ENCODE data around the gene TRMT61B.

TRMT61B gene

DNA sequence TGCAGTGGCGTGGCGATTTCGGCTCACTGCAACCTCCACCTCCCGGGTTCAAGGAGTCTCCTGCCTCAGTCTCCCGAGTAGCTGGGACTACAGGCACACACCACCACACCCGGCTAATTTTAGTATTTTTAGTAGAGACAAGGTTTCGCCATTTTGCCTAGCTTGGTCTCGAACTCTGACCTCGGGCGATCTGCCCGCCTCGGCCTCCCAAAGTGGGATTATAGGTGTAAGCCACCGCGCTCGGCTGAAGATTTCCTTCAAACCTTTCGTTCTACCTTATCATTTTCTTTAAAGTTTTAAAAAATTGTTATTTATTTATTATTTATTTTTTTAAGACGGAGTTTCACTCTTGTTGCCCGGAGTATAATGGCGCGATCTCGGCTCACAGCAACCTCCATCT, 23.4 kb upstream of the TRMT61B start:
- Histone ChIP-seq H3K27me3 (replicated peaks; ENCODE audit: control insufficient read depth, insufficient read depth, low read length) (no peaks in the 10 kb centered on the region), H3K4me3 (replicated peaks; ENCODE audit: low read depth, low read length) (no peak overlapping the region), H3K36me3 (ENCODE audit: control insufficient read depth, insufficient read depth, low read length) (no peaks in the 10 kb centered on the region; the same call in 1 of the 2 replicates)
- no peak for DNase-seq (ENCODE audit: extremely low read depth, insufficient read length)
- TF ChIP-seq, protein P1, sequence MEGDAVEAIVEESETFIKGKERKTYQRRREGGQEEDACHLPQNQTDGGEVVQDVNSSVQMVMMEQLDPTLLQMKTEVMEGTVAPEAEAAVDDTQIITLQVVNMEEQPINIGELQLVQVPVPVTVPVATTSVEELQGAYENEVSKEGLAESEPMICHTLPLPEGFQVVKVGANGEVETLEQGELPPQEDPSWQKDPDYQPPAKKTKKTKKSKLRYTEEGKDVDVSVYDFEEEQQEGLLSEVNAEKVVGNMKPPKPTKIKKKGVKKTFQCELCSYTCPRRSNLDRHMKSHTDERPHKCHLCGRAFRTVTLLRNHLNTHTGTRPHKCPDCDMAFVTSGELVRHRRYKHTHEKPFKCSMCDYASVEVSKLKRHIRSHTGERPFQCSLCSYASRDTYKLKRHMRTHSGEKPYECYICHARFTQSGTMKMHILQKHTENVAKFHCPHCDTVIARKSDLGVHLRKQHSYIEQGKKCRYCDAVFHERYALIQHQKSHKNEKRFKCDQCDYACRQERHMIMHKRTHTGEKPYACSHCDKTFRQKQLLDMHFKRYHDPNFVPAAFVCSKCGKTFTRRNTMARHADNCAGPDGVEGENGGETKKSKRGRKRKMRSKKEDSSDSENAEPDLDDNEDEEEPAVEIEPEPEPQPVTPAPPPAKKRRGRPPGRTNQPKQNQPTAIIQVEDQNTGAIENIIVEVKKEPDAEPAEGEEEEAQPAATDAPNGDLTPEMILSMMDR (IDR thresholded peaks at IDR 0.05; ENCODE audit: insufficient read depth, low read length, poor library complexity, severe bottlenecking), result no peak

DNA sequence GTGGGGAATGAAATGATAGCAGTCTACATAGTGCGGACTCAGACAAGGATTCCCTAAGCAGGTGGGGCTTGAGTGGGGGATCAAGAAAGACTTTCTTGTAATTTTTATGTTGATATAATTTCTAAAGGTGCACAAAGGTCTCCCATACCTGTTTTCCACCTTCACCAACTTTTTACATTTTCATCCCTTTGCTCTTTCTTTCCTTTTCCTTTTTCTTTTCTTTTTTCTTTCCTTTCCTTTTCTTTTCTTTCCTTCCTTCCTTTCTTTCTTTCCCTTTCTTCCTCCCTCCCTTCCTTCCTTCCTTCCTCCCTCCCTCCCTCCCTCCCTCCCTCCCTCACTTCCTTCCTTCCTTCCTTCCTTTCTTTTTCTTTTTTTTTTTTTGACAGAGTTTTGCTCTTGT, 10.1 kb upstream of the TRMT61B start:
- no peak for DNase-seq (ENCODE audit: extremely low read depth, insufficient read length)
- TF ChIP-seq, protein P1 (IDR thresholded peaks at IDR 0.05; ENCODE audit: insufficient read depth, low read length, poor library complexity, severe bottlenecking), result no peak
- Histone ChIP-seq H3K36me3 (ENCODE audit: control insufficient read depth, insufficient read depth, low read length) (no peaks in the 10 kb centered on the region), H3K4me3 (replicated peaks; ENCODE audit: low read depth, low read length) (no peak overlapping the region), H3K27me3 (replicated peaks; ENCODE audit: control insufficient read depth, insufficient read depth, low read length) (no peaks in the 10 kb centered on the region)

DNA sequence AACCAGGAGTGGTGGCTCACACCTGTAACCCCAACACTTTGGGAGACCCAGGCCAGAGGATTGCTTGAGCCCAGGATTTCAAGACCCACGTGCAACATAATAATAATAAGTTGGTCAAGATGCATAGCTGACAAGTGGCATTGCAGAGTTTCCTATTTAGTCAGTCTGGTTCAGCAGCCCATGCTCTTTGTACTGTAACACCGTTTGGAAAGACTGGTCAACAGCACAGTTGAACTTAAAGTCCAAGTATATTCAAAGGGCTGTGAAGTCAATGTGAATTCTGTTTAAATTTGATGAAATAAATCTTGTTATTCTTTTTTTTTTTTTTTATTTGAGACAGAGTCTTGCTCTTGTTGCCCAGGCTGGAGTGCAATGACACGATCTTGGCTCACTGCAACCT, 1.5 kb upstream of the TRMT61B start:
- TF ChIP-seq, protein P1 (IDR thresholded peaks at IDR 0.05; ENCODE audit: insufficient read depth, low read length, poor library complexity, severe bottlenecking), result no peak
- Histone ChIP-seq H3K27me3 (replicated peaks; ENCODE audit: control insufficient read depth, insufficient read depth, low read length) (no peaks in the 10 kb centered on the region), H3K36me3 (ENCODE audit: control insufficient read depth, insufficient read depth, low read length) (no peaks in the 10 kb centered on the region), H3K4me3 (replicated peaks; ENCODE audit: low read depth, low read length) (no peak overlapping the region)
- DNase-seq (ENCODE audit: extremely low read depth, insufficient read length), result no peak

DNA sequence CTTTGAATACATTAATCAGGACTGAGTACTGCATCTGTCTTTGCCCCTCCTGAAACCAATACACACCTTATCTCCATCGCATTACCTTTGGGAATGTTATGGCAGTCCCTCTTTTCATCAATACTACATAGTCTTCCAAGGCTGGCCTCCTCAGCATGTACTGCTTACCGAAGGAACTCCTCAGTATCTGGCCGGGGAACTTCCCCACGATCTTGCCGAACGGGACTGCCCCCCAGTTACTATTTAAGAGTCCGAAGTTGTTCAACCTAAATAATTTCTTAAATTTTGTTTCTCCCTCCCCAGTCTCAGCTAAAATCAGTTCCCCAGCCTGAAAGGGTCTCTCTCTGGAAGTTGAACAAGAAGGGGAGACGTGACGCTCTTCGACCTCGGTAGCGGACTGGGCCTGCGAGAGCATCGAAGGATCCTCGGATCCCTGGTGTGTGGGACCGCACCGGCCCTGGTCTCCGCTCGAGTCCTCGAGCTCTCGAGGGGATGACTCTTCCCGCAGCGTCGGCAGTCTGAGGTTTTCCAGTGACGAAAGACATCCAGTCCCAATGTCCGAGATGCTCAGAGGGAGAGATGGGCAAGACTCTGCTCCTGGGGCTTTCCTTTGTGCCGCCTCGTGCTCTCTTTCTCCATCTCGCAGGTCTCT, 489 bp downstream of the TRMT61B start:
- Histone ChIP-seq H3K36me3 (ENCODE audit: control insufficient read depth, insufficient read depth, low read length) (no peaks in the 10 kb centered on the region), H3K27me3 (replicated peaks; ENCODE audit: control insufficient read depth, insufficient read depth, low read length) (no peaks in the 10 kb centered on the region), H3K4me3 (replicated peaks; ENCODE audit: low read depth, low read length) (peak overlapping the region; percentile 98)
- no peak for DNase-seq (ENCODE audit: extremely low read depth, insufficient read length)
- TF ChIP-seq, protein P1 (IDR thresholded peaks at IDR 0.05; ENCODE audit: insufficient read depth, low read length, poor library complexity, severe bottlenecking), result no peak

DNA sequence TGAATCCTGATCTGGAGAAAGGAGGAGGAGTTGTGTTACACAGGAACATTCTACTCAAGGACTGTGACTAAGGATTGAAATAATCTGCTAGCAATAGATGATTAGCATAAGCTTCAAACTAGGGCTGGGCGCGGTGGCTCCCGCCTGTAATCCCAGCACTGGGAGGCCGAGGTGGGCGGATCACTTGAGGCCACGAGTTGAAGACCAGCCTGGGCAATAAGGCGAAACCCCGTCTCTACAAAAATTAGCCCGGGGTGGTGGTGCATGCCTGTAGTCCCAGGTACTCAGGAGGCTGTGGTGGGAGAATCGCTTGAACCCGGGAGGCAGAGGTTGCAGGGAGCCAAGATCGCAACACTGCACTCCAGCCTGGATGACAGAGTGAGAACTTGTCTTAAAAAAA, 1.5 kb downstream of the TRMT61B start:
- no peak for DNase-seq (ENCODE audit: extremely low read depth, insufficient read length)
- TF ChIP-seq, protein P1 (IDR thresholded peaks at IDR 0.05; ENCODE audit: insufficient read depth, low read length, poor library complexity, severe bottlenecking), result no peak
- Histone ChIP-seq H3K27me3 (replicated peaks; ENCODE audit: control insufficient read depth, insufficient read depth, low read length) (no peaks in the 10 kb centered on the region), H3K36me3 (ENCODE audit: control insufficient read depth, insufficient read depth, low read length) (no peaks in the 10 kb centered on the region; the same call in 1 of the 2 replicates), H3K4me3 (replicated peaks; ENCODE audit: low read depth, low read length) (peak overlapping the region; percentile 98)

DNA sequence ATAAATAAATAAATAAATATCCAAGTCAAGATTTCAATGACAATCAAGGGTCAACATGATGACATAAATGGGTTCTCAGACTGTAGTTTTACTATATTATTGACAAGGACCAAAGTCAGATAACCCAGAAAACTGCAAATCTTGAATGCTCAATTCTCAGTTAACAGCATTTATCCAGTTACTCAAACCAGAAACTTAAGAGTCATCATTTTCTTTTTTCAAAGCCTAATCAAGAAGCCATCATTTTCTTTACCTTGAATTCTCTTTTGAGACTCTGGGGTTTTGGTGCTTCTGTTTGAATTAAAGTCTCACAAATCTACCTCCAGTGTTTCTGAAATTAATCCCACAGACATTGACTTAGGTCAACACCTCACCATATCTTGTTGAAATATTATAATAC, 14.1 kb downstream of the TRMT61B start:
- no peaks in the 10 kb centered on the region for H3K27me3 ChIP-seq (replicated peaks; ENCODE audit: control insufficient read depth, insufficient read depth, low read length)
- DNase-seq (ENCODE audit: extremely low read depth, insufficient read length), result no peak
- H3K4me3 ChIP-seq (replicated peaks; ENCODE audit: low read depth, low read length), result no peak overlapping the region
- peaks cover 2% of the 10 kb centered on the region; the same call in 1 of the 2 replicates for H3K36me3 ChIP-seq (ENCODE audit: control insufficient read depth, insufficient read depth, low read length)
- TF ChIP-seq, protein P1 (IDR thresholded peaks at IDR 0.05; ENCODE audit: insufficient read depth, low read length, poor library complexity, severe bottlenecking), result no peak
